Endothelial cell of umbilical vein (primary cell): ENCODE measurements around the gene CHD5.

ENCODE experiments used
- EZH2 ChIP-seq: IDR thresholded peaks from 2 replicates; pipeline ENCODE4 v1.6.1; 2012; ENCODE audit warnings: borderline replicate concordance, low read depth, mild to moderate bottlenecking, moderate library complexity, low read length, inconsistent platforms; ENCODE audit not compliant: severe bottlenecking
- POLR2A ChIP-seq: IDR thresholded peaks from 2 replicates; pipeline ENCODE4 v1.6.1; 2012; ENCODE audit warnings: low read depth, mild to moderate bottlenecking, control low read depth, low read length
- TF ChIP-seq, protein P1 (sequence below), 2 donors: IDR thresholded peaks; 1 replicate in 1 of 2; 2 replicates in 1 of 2; pipeline ENCODE4 v1.5.1; 2011; ENCODE audit warnings: low read length in 2 of 2, mild to moderate bottlenecking in 2 of 2, moderate library complexity in 2 of 2, control low read depth in 1 of 2, inconsistent platforms in 1 of 2, low read depth in 1 of 2; ENCODE audit not compliant: insufficient read depth in 1 of 2; ENCODE audit errors: extremely low read depth in 1 of 2
- TF ChIP-seq, protein P2 (sequence below): IDR thresholded peaks from 2 replicates; pipeline ENCODE4 v1.6.1; 2011; ENCODE audit not compliant: insufficient read depth, insufficient read length

DNA sequence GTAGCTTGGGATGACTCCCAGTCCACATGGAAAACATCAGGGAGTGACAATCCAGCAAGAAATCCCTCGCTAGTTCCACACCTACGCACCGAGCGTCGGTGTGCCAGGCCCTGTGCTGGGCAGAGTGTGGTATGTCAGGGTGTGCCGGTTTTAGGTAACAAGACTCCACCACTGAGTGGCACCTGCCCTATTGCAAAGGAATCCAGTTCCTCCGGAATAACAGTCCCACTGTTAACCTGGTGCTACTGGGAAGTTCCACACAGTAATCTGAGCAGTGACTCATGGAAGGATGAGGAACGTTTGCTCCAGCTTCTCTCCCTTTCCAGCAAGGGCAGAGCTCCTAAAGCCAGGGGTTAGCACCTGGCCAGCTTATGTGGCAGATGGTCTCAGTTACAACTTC lies 40.1 kb upstream of the CHD5 start:
- TF ChIP-seq, protein P1, sequence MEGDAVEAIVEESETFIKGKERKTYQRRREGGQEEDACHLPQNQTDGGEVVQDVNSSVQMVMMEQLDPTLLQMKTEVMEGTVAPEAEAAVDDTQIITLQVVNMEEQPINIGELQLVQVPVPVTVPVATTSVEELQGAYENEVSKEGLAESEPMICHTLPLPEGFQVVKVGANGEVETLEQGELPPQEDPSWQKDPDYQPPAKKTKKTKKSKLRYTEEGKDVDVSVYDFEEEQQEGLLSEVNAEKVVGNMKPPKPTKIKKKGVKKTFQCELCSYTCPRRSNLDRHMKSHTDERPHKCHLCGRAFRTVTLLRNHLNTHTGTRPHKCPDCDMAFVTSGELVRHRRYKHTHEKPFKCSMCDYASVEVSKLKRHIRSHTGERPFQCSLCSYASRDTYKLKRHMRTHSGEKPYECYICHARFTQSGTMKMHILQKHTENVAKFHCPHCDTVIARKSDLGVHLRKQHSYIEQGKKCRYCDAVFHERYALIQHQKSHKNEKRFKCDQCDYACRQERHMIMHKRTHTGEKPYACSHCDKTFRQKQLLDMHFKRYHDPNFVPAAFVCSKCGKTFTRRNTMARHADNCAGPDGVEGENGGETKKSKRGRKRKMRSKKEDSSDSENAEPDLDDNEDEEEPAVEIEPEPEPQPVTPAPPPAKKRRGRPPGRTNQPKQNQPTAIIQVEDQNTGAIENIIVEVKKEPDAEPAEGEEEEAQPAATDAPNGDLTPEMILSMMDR (IDR thresholded peaks at IDR 0.05; ENCODE audit: extremely low read depth in 1 of 2, insufficient read depth in 1 of 2, low read depth in 1 of 2, low read length in 2 of 2), result no peak
- TF ChIP-seq, protein P2, sequence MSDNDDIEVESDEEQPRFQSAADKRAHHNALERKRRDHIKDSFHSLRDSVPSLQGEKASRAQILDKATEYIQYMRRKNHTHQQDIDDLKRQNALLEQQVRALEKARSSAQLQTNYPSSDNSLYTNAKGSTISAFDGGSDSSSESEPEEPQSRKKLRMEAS, result no peak
- no peak for TF ChIP-seq POLR2A
- no peak for TF ChIP-seq EZH2
